Stimulated activated CD8-positive, alpha-beta memory T cell treated with anti-CD3 and anti-CD28 coated beads, Interleukin-12 subunit alpha, Interleukin-12 subunit beta, amount 100 ng/mL, for 4 hours (primary cell): Measurements from ENCODE around the gene FSCN2.
A peak's percentile ranks its signal among the peaks of the same experiment; 100 is the strongest.

Source experiments
- DNase-seq: peaks from one replicate; pipeline ENCODE4 v3.0.0-alpha.2; 2020; ENCODE audit warnings: low read depth

The FSCN2 gene

GRCh38 chr17:81542431-81543338 lies 14.5 kb downstream of the FSCN2 start:
- DNase-seq = no peak

DNA sequence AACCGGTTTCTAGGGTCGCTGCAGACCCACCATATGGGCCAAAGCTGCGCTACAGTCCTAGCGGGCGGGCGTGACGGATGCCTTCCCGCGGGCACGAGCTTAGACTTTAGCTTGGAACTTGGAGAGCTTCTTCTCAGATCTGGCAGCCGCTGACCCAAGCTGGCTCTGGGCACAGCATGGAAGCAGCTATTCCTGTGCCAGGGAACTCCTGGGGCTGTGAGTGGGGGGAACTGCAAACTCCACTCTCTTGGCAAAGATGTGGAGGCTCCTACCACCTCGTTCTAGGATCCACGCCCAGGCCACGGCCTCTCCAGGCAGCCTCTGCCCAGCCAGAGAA lies 15.1 kb downstream of the FSCN2 start:
- no peak for DNase-seq

GRCh38 chr17:81543756-81544155 lies 15.6 kb downstream of the FSCN2 start:
- no peak for DNase-seq

GRCh38 chr17:81544281-81544974 lies 16.3 kb downstream of the FSCN2 start:
- DNase-seq = no peak

- no peak for DNase-seq
Observed at GRCh38 chr17:81545160-81545949, 17.2 kb downstream of the FSCN2 start.

DNA sequence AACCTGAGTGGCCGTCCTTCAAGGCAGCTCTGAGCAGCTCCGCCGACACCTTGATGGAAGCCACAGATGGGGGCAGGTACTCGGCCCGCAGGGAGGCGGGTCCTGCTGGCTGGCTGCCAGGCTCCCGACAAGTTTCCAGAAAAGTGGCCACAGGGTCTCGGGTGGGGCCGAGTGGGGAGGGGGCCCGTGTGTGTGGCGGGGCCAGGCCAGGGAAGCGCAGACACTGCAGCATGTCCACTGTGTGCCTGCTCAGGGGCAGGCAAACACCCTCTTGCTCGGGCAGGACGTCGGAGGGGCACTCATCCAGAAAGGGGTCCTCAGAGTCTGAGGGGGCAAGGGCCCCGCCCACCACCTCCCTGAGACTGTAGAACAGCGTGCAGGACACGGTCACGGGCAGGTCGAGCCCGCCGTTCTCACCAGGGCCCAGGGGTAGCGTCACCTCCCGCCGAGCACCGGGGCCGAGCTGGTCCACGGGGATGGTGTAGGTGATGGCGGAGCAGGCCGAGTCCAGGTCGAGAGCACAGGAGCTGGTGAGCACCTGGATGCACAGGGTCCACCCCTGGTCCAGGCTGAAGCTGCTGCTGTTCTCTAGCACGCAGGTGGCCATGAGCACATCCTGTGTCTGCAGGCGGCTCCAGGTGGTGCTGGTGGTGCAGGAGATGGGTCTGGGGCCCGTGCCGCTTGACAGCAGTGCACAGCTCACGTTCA lies 18.9 kb downstream of the FSCN2 start:
- DNase-seq = no peak

GRCh38 chr17:81547614-81547982 lies 19.4 kb downstream of the FSCN2 start:
- DNase-seq = no peak

DNA sequence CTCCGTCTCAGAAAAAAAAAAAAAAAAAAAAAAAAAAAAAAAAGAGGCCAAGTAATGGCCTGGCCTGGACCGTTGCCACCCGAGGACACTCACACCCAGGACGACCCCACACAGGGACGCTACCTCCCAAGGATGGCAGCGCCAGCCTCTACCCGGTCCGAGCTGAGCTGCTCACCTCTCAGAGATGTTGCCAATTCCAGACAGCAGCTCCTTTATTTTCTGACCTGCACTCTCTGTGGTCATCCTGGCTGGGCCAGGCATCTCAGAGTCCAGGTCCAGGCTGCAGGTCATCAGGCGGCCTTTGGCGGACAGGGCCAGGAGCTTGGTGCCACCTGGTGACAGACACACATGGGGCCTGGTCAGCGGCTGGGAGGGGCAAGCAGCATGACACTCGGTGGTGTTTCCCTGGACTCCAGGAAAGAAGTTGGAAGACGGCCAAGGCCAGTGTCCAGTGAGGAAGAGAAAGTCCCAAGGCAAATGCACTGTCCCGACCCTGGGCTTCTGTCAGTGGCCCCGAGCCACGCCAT lies 20.9 kb downstream of the FSCN2 start:
- DNase-seq = no peak

DNA sequence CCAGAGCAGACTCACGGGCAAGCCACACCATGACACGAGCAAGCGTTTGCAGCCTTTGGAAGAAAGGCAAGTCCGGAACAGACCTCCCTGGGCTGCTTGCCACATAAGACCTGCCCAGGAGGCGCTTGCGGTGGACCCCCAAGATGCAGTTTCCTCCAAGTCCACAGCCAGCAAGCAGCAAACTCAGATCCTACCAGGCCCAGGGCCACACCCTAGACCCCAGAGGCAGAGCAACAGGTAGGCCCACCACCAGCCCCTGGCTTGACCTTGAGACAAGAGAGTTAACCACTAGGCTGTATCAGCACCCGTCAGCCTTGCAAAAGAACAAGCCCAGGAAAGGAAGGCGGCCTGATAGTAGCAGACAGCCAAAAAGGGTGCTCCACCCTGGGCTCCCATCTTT lies 21.6 kb downstream of the FSCN2 start:
- no peak for DNase-seq

- DNase-seq = no peak
Observed at GRCh38 chr17:81550285-81550684, 22.1 kb downstream of the FSCN2 start.

DNA sequence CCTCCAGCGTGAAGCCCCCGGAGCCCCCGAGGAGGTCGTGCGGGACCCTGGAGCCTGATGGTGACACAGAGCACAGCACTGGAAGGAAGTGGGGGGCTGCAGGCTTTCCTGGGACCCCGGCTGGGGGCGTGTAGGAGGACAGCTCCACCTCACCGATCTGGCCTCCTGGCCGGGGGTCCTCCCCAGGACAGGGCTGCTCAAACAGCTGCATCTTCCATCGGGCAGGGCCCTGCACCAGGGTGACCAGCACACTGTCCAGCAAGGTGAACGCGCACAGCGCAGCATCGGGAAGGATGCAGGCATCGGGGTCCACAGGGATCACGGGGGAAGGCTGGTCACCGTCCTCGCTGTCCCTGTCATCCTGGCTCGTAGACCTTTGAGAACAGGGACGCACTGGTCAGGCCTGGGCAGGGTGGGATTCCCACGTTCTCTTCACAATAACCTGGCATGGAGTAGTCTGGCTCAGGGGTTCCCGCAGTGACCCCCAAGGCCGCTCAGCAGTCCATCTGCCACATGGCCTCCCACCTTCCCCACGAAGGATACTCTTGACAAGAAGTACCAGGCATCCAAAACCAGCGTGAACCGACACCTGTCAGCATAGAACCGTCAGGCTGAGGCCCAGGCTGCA lies 22.8 kb downstream of the FSCN2 start:
- no peak for DNase-seq

GRCh38 chr17:81551458-81552243 lies 23.5 kb downstream of the FSCN2 start:
- DNase-seq = no peak

- peak; percentile 81 for DNase-seq
Observed at GRCh38 chr17:81552244-81553017, 24.3 kb downstream of the FSCN2 start, which contains the start of gene FAAP100. FAAP100 (minus strand) TSS chr17:81552353; CDS start chr17:81552330, 23 bp downstream.

GRCh38 chr17:81553018-81553615 lies 24.9 kb downstream of the FSCN2 start:
- DNase-seq = peak; percentile 59

- peak; percentile 18 for DNase-seq
Observed at GRCh38 chr17:81553616-81554181, 25.5 kb downstream of the FSCN2 start.

DNA sequence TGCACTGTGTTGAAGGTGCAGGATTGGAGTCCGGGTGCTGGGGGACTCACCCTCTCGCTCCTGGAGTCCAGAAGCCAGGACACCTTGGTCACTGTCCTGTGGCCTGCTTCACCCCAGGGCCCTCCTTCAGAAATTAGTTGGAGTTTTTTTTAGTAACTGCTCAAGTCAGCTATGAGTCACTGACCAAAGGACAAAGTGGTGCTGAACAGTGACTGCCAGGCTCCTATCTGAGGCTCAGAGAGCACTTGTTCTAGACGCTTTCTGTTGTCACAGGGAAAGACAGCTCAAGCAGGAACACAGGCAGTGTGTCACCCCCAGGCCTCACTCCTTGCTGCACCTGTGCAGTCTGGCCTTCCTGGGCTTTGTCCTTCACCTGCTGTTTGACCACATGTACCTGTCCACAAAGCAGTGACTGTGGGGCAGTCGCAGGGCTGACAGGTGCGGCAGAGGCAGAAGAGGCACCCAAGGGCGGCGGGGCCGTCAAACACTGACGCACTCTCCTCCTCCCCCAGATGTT lies 28.1 kb downstream of the FSCN2 start:
- DNase-seq = no peak

DNA sequence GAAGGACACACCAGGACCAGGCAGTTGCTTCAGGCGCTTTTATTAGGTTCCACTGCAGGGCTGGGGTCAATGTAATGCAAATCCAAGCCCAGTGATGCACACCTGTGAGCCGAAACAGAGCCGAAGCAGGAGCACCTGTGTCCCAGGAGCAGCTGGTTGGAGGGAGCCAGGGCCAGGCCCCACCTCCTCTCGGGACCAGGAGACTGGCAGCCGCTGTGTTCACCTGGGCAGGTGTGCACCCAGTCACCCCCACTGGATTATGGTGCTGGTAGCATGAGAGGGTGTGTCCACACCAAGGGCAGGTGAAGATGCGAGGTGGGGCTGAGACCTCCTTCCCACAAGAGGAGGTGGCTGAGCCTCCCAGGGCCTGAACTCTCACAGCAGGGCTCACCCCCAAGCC lies 28.7 kb downstream of the FSCN2 start:
- DNase-seq = no peak

- DNase-seq = no peak
Observed at GRCh38 chr17:81557276-81558114, 29.3 kb downstream of the FSCN2 start.
